A673 (cell line): ENCODE measurements around the gene TPD52L1. TPM values are rescaled to one million over a fixed set of nuclear protein-coding genes. Genes with fewer than 3 reads are reported as not detected.
A peak's percentile ranks its signal among the peaks of the same experiment; 100 is the strongest.

Experiments
- BruUV-seq: library from RNA; stranded (reverse); fragments of 400-500 nt; replicated peaks from 2 replicates; lab custom pipeline; 2021; lab: Mats Ljungman, UMichigan
- CTCF ChIA-PET: fragments of 300-600 bp; sonication (Branson Sonifier 250); formaldehyde crosslinking; loops from one replicate; lab custom pipeline; 2022; ENCODE audit warnings: antibody characterized with exemption; lab: Charles Lee
- POLR2A ChIA-PET: fragments of 300-600 bp; sonication (Branson Sonifier 250); formaldehyde crosslinking; loops from one replicate; lab custom pipeline; 2022; ENCODE audit warnings: antibody characterized with exemption; ENCODE audit not compliant: low non-redundant PET; lab: Charles Lee
- DNase-seq: peaks from one replicate; pipeline ENCODE4 v3.0.0-alpha.2; 2015; ENCODE audit warnings: low spot score
- H3K27ac ChIP-seq: fragments of 200-600 bp; sonication (generic); 2 replicates; pipeline ENCODE4 v1.5.1; 2016; ENCODE audit warnings: mixed run types, low read depth, mild to moderate bottlenecking, mixed read lengths, antibody characterized with exemption, low read length; ENCODE audit not compliant: poor library complexity, severe bottlenecking
- H3K27me3 ChIP-seq: fragments of 200-600 bp; sonication (generic); replicated peaks from 2 replicates; pipeline ENCODE4 v1.6.1; 2017; ENCODE audit warnings: mixed run types, low read depth, mild to moderate bottlenecking, mixed read lengths, antibody characterized with exemption, low read length; ENCODE audit not compliant: insufficient read depth, poor library complexity
- H3K36me3 ChIP-seq: fragments of 200-600 bp; sonication (generic); 2 replicates; pipeline ENCODE4 v1.6.1; 2016; ENCODE audit warnings: mixed run types, mild to moderate bottlenecking, mixed read lengths, antibody characterized with exemption, low read length; ENCODE audit not compliant: insufficient read depth, poor library complexity, severe bottlenecking
- H3K4me1 ChIP-seq: fragments of 200-600 bp; sonication (generic); 2 replicates; pipeline ENCODE4 v1.6.1; 2017; ENCODE audit warnings: mixed run types, mild to moderate bottlenecking, mixed read lengths, antibody characterized with exemption, low read length; ENCODE audit not compliant: insufficient read depth, poor library complexity, severe bottlenecking
- H3K4me3 ChIP-seq: fragments of 200-600 bp; sonication (generic); 2 replicates; pipeline ENCODE4 v1.5.1; 2016; ENCODE audit warnings: low read depth, mixed run types, mild to moderate bottlenecking, mixed read lengths, low read length; ENCODE audit not compliant: poor library complexity, severe bottlenecking
- H3K9me3 ChIP-seq: fragments of 200-600 bp; sonication (generic); 2 replicates; pipeline ENCODE4 v1.6.1; 2016; ENCODE audit warnings: mixed run types, low read depth, mild to moderate bottlenecking, mixed read lengths, antibody characterized with exemption, low read length; ENCODE audit not compliant: poor library complexity, severe bottlenecking
- EZH2 ChIP-seq: fragments of 200-600 bp; sonication (generic); IDR thresholded peaks from 2 replicates; pipeline ENCODE4 v1.6.1; 2017; ENCODE audit warnings: borderline replicate concordance, low read depth, mild to moderate bottlenecking, mixed read lengths, antibody characterized with exemption, low read length; ENCODE audit not compliant: poor library complexity, severe bottlenecking
- intact Hi-C: fragments of 100-400 bp; cut with micrococcal nuclease; formaldehyde crosslinking; loops from one replicate; pipeline ENCODE4 v1.10.0; 2022; ENCODE audit not compliant: unreplicated experiment
- total RNA-seq: library from RNA; stranded (reverse); gene quantifications from 2 replicates; pipeline ENCODE4 v1.2.3, GENCODE V29; 2021
- TF ChIP-seq, protein P1 (sequence below): fragments of 300-800, 200-600 bp; sonication (generic); conservative IDR thresholded peaks from 2 replicates; pipeline ENCODE4 v1.5.1; 2017; ENCODE audit warnings: low read depth, mild to moderate bottlenecking, antibody characterized with exemption, low read length, moderate library complexity, mixed read lengths

TPD52L1 gene
- total RNA-seq, 1 experiment from 2014 or later, result 2.0 TPM

DNA sequence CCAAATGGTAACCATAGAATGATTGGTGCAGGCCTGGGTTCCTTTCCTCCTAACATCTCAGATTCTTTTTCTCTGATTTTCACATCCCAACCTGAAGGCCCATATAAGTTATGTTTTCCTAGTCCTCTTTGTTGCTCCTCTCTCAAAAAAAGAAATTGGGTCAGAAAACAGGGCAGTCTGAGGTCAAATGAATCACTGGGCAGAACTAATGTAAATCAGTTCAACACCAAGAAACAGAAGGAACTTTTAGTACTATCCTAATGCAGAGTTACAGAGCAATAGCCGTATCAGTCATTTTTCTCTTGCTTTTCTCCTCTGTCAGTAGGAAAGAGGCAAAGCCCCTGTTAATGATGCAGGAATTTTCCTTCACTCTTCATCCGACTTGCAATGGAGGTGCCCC, 11.0 kb upstream of the TPD52L1 start:
- POLR2A ChIA-PET, result no interaction called here
- DNase-seq, result no peak
- TF ChIP-seq, protein P1, sequence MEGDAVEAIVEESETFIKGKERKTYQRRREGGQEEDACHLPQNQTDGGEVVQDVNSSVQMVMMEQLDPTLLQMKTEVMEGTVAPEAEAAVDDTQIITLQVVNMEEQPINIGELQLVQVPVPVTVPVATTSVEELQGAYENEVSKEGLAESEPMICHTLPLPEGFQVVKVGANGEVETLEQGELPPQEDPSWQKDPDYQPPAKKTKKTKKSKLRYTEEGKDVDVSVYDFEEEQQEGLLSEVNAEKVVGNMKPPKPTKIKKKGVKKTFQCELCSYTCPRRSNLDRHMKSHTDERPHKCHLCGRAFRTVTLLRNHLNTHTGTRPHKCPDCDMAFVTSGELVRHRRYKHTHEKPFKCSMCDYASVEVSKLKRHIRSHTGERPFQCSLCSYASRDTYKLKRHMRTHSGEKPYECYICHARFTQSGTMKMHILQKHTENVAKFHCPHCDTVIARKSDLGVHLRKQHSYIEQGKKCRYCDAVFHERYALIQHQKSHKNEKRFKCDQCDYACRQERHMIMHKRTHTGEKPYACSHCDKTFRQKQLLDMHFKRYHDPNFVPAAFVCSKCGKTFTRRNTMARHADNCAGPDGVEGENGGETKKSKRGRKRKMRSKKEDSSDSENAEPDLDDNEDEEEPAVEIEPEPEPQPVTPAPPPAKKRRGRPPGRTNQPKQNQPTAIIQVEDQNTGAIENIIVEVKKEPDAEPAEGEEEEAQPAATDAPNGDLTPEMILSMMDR, result no peak
- TF ChIP-seq EZH2, result no peak
- Histone ChIP-seq H3K27me3 (no peaks in the 10 kb centered on the region), H3K4me3 (no peak overlapping the region), H3K27ac (no peak overlapping the region), H3K4me1 (no peaks in the 10 kb centered on the region), H3K9me3 (no peaks in the 10 kb centered on the region), H3K36me3 (no peaks in the 10 kb centered on the region)
- no TSS peak for BruUV-seq
- CTCF ChIA-PET, result no interaction called here
- intact Hi-C loops, result no loop called here

DNA sequence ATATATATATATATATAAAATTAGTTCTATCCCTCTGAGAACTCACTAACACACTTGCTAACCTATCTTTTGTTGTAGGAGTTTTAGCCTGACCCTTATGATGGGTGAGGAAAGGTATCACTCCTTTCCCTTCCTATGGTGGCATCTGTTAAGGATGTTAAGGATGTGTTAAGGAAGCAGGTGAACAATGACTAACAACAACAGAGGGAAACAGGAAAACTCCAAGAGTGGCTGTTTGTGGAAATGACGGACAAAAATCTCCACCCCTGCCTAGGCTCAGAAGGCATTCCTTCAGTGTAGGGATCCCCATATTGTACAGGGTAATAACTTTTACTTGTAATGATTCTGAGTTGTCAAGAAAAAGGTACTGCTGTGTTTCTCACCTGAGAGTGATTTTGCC, 8.8 kb upstream of the TPD52L1 start:
- Histone ChIP-seq H3K4me1 (no peaks in the 10 kb centered on the region), H3K9me3 (no peaks in the 10 kb centered on the region), H3K27ac (no peak overlapping the region), H3K36me3 (no peaks in the 10 kb centered on the region), H3K4me3 (no peak overlapping the region), H3K27me3 (no peaks in the 10 kb centered on the region)
- no peak for TF ChIP-seq EZH2
- TF ChIP-seq, protein P1, result no peak
- ChIA-PET CTCF (no interaction called here), POLR2A (no interaction called here)
- no peak for DNase-seq
- intact Hi-C loops, result no loop called here
- no TSS peak for BruUV-seq

DNA sequence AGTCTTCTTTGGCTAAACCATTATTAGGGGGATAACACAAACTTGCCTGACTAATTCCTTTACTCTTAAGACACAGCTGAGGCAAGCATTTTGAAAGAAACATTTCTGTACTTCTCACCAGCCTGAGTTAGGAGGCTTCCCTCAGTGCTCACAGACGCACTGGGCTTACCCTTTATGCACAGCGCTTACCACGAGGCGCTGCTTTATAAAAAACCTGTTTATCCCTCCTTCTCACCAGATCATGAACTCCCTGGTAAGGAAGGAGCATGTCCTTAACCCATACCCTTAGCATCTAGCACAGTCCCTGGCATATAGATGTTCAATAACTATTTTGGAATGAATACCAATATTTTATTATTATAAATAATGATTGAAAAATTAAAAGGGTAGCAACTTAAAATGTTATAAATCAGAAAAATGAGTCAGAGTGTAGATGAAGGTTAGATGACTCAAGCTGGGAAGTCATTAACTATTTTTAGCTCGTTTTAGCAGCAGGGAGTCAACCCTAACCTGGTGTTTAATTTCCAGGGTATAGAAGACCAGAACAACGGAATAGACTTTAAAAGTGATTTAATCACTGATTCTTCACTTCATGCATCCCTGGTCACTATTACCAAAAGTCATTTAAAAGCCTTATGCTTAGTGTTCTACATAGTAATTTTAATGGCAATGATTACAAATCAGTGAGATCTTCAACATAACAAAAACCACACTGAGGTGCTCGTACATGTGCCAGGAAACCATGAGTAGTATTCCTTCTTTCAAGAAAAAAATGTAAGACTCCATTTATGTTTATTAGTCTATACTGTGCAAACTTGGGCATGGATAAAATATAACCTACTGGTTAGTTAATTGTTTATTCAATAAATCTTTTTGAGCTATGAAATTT, 4.1 kb upstream of the TPD52L1 start:
- Histone ChIP-seq H3K36me3 (no peaks in the 10 kb centered on the region), H3K27ac (no peak overlapping the region), H3K9me3 (no peaks in the 10 kb centered on the region), H3K27me3 (no peaks in the 10 kb centered on the region), H3K4me1 (peaks cover 5% of the 10 kb centered on the region), H3K4me3 (no peak overlapping the region)
- peak; percentile 33 for DNase-seq
- intact Hi-C loops, result no loop called here
- no peak for TF ChIP-seq EZH2
- TF ChIP-seq, protein P1, result no peak
- POLR2A ChIA-PET, result no interaction called here
- CTCF ChIA-PET, result no interaction called here
- BruUV-seq, result no TSS peak
